Gastrocnemius medialis (tissue), 4 donors: Measurements from ENCODE around the gene PTPRN2. TPM values are rescaled to one million over a fixed set of nuclear protein-coding genes. Genes with fewer than 3 reads are reported as not detected.

ENCODE experiments used
- ATAC-seq, 2 donors: fragments of 150-250 bp; one replicate each; pipeline ENCODE4 v1.9.1; 2016
- DNase-seq, 2 donors: peaks; one replicate each; pipeline ENCODE4 v3.0.0-alpha.2; 2019
- H3K27ac ChIP-seq, 4 donors: fragments of 200-600 bp; sonication (generic); 1 replicate in 1 of 4; 2 replicates in 3 of 4; pipeline ENCODE4 v1.5.1; 2016 to 2018; ENCODE audit warnings: mild to moderate bottlenecking in 2 of 4, moderate library complexity in 1 of 4
- H3K27me3 ChIP-seq, 3 donors: fragments of 200-600 bp; sonication (generic) in 2 of 3; 1 replicate in 1 of 3; 2 replicates in 2 of 3; pipeline versions ENCODE4 v1.5.1 to v1.6.0; 2016 to 2019; ENCODE audit warnings: mild to moderate bottlenecking in 1 of 3, moderate library complexity in 1 of 3
- H3K36me3 ChIP-seq, 2 donors: fragments of 200-600 bp; sonication (generic) in 1 of 2; one replicate each; pipeline ENCODE4 v1.5.1; 2017 to 2018
- H3K4me1 ChIP-seq, 2 donors: fragments of 200-600 bp; sonication (generic) in 1 of 2; one replicate each; pipeline ENCODE4 v1.5.1; 2016 to 2017; ENCODE audit warnings: mild to moderate bottlenecking in 2 of 2
- H3K4me3 ChIP-seq, 4 donors: fragments of 200-600 bp; sonication (generic) in 3 of 4; 1 replicate in 1 of 4; 2 replicates in 3 of 4; pipeline ENCODE4 v1.5.1; 2016 to 2019; ENCODE audit warnings: mild to moderate bottlenecking in 2 of 4
- H3K9me3 ChIP-seq, 3 donors: fragments of 200-600 bp; sonication (generic) in 2 of 3; 1 replicate in 1 of 3; 2 replicates in 2 of 3; pipeline ENCODE4 v1.5.1; 2016 to 2019
- CTCF ChIP-seq, 5 experiments: fragments of 450-650 bp in 3 of 5; fragments of 200-600 bp in 2 of 5; sonication (generic) in 2 of 5; IDR thresholded peaks in 4 of 5; conservative IDR thresholded peaks in 1 of 5; 1 replicate in 4 of 5; 2 replicates in 1 of 5; pipeline ENCODE4 v1.5.1; 2016 to 2019; ENCODE audit warnings: antibody characterized with exemption in 5 of 5, mild to moderate bottlenecking in 3 of 5, moderate library complexity in 3 of 5
- POLR2A ChIP-seq, 2 donors: fragments of 450-650 bp; IDR thresholded peaks; one replicate each; pipeline ENCODE4 v1.6.1; 2017; ENCODE audit warnings: antibody characterized with exemption in 2 of 2, mild to moderate bottlenecking in 2 of 2, moderate library complexity in 2 of 2
- in situ Hi-C, 4 donors: fragments of 200-750 bp; cut with MboI; loops; one replicate each; pipeline versions ENCODE4 v1.15.0 to v1.8.0; 2017; ENCODE audit warnings: low sequenced_read_pairs in 4 of 4
- intact Hi-C: fragments of 100-400 bp; cut with DNase I; formaldehyde crosslinking; loops from one replicate; pipeline ENCODE4 v1.15.1; 2023; ENCODE audit warnings: low total_unique reads
- total RNA-seq, 4 donors: library from RNA; depleted of rRNA; stranded (reverse); fragments of >200 nt; gene quantifications; one replicate each; pipeline versions ENCODE4 v1.1.0 to v1.2.3, GENCODE V29; 2016

The PTPRN2 gene
- total RNA-seq, 4 donors from 2014 or later = 0.66 to 0.85 (median 0.81) TPM

DNA sequence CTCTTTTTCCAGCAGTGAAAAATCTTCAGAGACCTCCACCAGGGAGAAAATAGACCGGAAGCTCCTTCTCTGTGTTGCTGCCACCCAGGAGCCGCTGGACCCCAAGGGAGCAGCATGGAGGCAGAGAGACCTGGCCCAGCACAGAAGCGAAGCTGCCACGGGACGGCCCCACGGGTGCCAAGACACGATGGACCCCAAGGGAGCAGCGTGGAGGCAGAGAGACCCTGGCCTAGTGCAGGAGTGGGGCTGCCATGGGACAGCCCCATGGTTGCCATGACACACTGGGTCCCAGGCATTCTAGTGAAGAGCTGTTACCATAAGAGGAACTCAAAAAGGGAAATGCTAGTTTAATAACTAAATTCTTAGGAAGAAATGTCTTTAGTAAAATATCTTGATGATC lies 186.3 kb downstream of the PTPRN2 start:
- no peak overlapping the region for H3K27ac ChIP-seq
- in situ Hi-C loops (loop anchor here in 1 of 4 donors (25.0 kb wide), 1 partner anchor 111 kb away; no protein-coding TSS in a partner anchor), intact Hi-C loops (no loop called here)
- TF ChIP-seq CTCF (IDR thresholded peaks at IDR 0.05 in 4 of 5, conservative IDR thresholded peaks at IDR 0.05 in 1 of 5) (no peak), POLR2A (IDR thresholded peaks at IDR 0.05) (no peak)
- DNase-seq (no peak), ATAC-seq (no peak)
- no peaks in the 10 kb centered on the region for H3K27me3 ChIP-seq
- no peaks in the 10 kb centered on the region for H3K9me3 ChIP-seq
- no peaks in the 10 kb centered on the region for H3K36me3 ChIP-seq
- H3K4me1 ChIP-seq = no peaks in the 10 kb centered on the region
- H3K4me3 ChIP-seq = no peak overlapping the region

DNA sequence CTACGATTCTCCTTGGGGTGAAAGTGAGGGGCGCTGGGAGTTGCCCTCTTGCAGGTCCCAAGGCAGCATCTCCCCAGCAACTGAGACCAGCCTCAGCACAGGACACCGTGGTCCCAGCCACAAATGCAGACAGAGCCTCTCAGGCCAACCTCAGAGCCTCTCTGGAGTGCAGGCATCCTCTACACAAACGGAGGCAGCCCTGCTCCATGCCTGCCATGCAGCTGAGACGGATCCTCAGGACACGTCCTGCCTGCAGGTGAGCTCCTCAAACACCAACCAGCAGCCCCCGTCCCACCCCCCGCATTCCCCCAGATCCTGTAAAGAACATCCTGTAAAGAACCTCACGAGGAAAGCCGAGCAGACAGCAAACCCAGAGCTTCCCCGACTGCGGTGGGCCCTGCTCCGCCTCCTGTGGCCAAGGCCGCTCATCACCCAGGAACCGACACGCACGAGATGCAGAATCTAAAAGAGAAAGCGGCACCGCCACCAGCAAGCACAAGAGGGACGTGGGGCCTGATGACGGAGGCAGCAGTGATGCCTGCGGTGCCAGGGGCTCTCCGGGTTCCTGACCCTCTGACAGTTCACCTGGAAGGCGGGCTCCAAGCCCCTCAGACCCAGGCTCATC lies 186.9 kb downstream of the PTPRN2 start:
- intact Hi-C loops (no loop called here), in situ Hi-C loops (loop anchor here in 1 of 4 donors (25.0 kb wide), 1 partner anchor 112 kb away; no protein-coding TSS in a partner anchor)
- no peak overlapping the region for H3K27ac ChIP-seq
- H3K4me1 ChIP-seq = no peaks in the 10 kb centered on the region
- no peaks in the 10 kb centered on the region for H3K9me3 ChIP-seq
- no peak for TF ChIP-seq CTCF (IDR thresholded peaks at IDR 0.05 in 4 of 5, conservative IDR thresholded peaks at IDR 0.05 in 1 of 5)
- TF ChIP-seq POLR2A (IDR thresholded peaks at IDR 0.05) = no peak
- no peak overlapping the region for H3K4me3 ChIP-seq
- DNase-seq = no peak
- no peak for ATAC-seq
- H3K27me3 ChIP-seq = no peaks in the 10 kb centered on the region
- H3K36me3 ChIP-seq = no peaks in the 10 kb centered on the region

GRCh38 chr7:158399762-158400161 lies 187.9 kb downstream of the PTPRN2 start:
- H3K9me3 ChIP-seq = no peaks in the 10 kb centered on the region
- in situ Hi-C loops (loop anchor here in 1 of 4 donors (25.0 kb wide), 1 partner anchor 113 kb away; no protein-coding TSS in a partner anchor), intact Hi-C loops (no loop called here)
- DNase-seq (no peak), ATAC-seq (no peak)
- no peak overlapping the region for H3K27ac ChIP-seq
- H3K4me1 ChIP-seq = no peaks in the 10 kb centered on the region
- H3K36me3 ChIP-seq = no peaks in the 10 kb centered on the region
- H3K4me3 ChIP-seq = no peak overlapping the region
- no peak for TF ChIP-seq CTCF (IDR thresholded peaks at IDR 0.05 in 4 of 5, conservative IDR thresholded peaks at IDR 0.05 in 1 of 5)
- TF ChIP-seq POLR2A (IDR thresholded peaks at IDR 0.05) = no peak
- no peaks in the 10 kb centered on the region for H3K27me3 ChIP-seq

GRCh38 chr7:158398750-158399149 lies 188.9 kb downstream of the PTPRN2 start:
- Histone ChIP-seq H3K9me3 (no peaks in the 10 kb centered on the region), H3K4me1 (no peaks in the 10 kb centered on the region), H3K27me3 (no peaks in the 10 kb centered on the region), H3K4me3 (no peak overlapping the region), H3K36me3 (no peaks in the 10 kb centered on the region), H3K27ac (no peak overlapping the region)
- ATAC-seq (no peak), DNase-seq (no peak)
- TF ChIP-seq CTCF (IDR thresholded peaks at IDR 0.05 in 4 of 5, conservative IDR thresholded peaks at IDR 0.05 in 1 of 5) (no peak), POLR2A (IDR thresholded peaks at IDR 0.05) (no peak)
- in situ Hi-C loops (no loop called here), intact Hi-C loops (no loop called here)

- no peaks in the 10 kb centered on the region for H3K4me1 ChIP-seq
- DNase-seq (no peak), ATAC-seq (no peak)
- TF ChIP-seq CTCF (IDR thresholded peaks at IDR 0.05 in 4 of 5, conservative IDR thresholded peaks at IDR 0.05 in 1 of 5) = no peak
- no peak for TF ChIP-seq POLR2A (IDR thresholded peaks at IDR 0.05)
- in situ Hi-C loops = no loop called here
- H3K27ac ChIP-seq = no peak overlapping the region
- H3K27me3 ChIP-seq = no peaks in the 10 kb centered on the region
- H3K4me3 ChIP-seq = no peak overlapping the region
- intact Hi-C loops = no loop called here
- H3K9me3 ChIP-seq = no peaks in the 10 kb centered on the region
- no peaks in the 10 kb centered on the region for H3K36me3 ChIP-seq
Observed at GRCh38 chr7:158397885-158398284, 189.7 kb downstream of the PTPRN2 start.
